Fibroblast of skin of left quadriceps (primary cell): ENCODE results near the gene ADD1.

Experiments
- DNase-seq, 2 experiments: peaks; one replicate each; pipeline ENCODE4 v3.0.0-alpha.2; 2013; ENCODE audit warnings: low read depth in 2 of 2

Gene ADD1

GRCh38 chr4:2834001-2834921 is 9.4 kb upstream of the ADD1 start:
- DNase-seq = no peak

- DNase-seq = no peak
These were observed 7.7 kb upstream of the ADD1 start for GRCh38 chr4:2835978-2836377.

DNA sequence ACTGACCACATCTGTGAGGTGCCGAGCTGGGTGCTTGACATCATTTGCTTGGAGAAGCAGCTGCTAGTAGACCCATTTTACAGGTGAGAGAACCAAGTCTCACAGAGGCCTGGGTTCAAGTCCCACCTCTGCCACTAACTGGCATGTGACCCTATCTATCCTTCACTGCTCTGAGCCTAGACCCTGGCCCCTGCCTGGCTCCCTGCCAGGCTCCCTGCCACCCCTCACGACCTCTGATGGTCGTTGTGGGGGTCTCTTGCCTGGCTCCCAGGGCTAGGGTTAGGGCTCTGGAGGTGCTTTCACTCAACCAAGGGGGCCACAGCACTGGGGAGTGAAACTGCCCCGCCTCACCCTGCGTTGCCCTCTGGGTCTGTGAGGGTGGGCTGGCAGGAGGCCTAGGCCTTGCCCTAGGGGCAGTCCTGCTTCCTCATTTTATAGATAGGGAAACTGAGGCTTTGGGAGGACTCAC is 7.2 kb upstream of the ADD1 start:
- no peak for DNase-seq

- DNase-seq = no peak
These were observed 6.3 kb upstream of the ADD1 start for GRCh38 chr4:2837110-2837903.

DNA sequence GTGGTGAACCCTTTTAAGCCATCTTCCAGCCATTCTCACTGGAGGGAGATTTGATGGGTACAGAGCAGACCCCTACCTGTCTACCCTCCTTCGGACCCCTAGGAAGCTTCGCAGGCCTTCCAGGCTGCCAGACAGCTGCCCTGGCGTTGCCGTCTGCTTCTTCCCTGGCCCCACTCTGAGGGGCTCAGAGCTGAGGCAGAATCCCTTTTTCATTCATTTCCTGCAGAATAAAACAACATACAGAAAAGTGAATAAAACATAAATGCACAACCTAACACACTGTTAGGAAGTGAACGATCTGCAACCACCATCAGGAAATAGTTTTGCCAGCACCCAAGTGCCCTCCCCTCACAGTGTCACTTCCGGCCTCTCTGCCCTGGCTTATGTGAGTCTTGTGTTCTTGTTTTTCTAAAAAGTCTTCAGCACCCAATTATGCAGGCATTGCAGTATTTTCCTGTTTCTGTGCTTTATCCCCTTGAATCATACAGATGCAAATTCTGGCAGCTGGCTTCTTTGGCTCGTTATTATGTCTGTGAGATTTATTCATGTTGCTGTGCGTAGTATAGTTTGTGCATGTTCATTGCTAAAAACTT is 5.6 kb upstream of the ADD1 start:
- DNase-seq = no peak

- DNase-seq = no peak
These were observed 4.6 kb upstream of the ADD1 start for GRCh38 chr4:2839060-2839459.

DNA sequence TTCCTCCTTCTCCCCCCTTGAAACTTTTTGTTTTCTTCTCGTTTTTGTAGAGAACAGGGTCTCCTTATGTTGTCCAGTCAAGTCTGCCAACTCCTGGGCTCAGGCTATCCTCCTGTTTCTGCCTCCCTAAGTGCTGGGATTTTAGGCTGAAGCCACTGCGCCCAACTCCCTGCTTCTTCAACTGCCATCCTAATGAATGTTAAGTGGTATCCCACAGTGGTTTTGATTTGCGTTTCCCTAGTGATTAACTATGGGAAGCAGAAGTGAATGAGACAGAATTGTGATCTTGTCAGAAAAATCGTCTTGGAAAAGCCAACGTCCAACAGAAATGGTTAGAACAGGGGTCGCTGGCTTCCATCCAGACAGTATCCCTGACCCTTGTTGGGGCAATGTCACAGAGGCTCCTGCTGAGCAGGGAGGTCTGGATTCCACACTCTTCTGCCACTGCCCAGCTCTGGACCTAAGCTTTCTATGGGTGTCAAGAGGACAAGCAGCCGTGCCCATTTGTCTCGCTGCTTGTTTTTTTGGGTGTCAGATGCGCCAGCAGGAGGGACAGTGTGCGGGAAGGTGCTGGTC is 869 bp upstream of the ADD1 start:
- no peak for DNase-seq

GRCh38 chr4:2843941-2844584 is 419 bp downstream of the ADD1 start:
- DNase-seq = no peak

GRCh38 chr4:2846172-2846571 is 2.5 kb downstream of the ADD1 start:
- no peak for DNase-seq

DNA sequence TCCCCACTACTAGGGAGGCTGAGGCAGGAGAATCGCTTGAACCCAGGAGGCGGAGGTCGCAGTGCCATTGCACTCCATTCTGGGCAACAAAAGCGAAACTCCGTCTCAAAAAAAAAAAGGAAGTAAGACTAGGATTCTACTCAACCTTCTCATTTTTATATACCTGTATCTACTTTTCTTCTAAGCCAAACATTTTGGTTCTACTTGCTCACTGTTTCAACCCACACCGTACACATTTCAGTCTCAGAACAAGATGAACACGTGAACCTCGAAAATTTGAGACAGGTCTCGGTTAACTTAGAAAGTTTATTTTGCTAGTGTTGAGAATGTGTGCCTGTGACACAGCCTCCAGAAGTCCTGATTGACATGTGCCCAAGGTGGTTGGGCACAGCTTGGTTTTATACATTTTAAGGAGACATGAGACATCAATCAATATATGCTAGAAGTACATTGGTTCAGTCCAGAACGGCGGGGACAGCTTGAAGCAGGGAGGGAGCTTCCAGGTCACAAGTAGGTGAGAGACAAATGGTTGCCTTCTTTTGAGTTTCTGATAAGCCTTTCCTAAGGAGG is 3.7 kb downstream of the ADD1 start:
- no peak for DNase-seq

GRCh38 chr4:2848449-2848848 is 4.8 kb downstream of the ADD1 start:
- DNase-seq = no peak

- no peak for DNase-seq
These were observed 5.9 kb downstream of the ADD1 start for GRCh38 chr4:2849267-2850152.

DNA sequence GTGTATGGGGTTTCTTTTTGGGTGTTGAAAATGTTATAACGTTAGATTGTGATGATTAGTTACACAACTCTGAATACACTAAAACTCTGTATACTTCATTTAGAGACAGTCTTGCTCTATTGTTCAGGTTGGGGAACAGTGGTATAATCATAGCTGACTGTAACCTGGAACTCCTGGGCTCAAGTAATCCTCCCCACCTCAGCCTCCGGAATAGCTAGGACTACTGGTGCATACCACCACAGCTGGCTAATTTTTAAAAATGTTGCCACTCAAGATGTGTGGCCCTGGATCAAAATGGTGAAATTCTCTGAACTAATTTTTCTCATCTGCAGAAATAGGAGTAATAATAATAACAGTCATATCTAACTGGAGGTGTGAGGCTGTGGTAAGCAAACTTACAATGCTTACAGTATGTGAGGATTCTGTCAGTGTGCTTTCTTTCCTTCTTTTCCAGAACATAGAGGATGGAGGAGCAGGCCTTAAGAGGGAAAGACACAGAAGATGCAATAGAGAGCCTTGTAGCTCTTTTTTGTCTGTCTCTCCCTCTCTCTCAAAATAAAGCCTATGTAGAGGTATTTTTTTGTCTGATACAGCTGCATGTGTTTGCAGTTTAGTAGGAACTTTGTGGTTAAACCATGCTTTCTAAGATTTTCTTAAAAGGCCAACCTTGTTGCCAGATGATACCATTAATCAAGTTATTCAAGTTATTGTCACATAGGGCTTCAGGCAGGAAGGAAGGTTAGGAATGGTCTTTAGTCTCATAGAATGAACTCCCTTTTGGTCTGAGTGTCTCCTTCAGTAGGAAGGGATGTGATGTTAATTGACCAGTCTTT is 7.5 kb downstream of the ADD1 start:
- no peak for DNase-seq

DNA sequence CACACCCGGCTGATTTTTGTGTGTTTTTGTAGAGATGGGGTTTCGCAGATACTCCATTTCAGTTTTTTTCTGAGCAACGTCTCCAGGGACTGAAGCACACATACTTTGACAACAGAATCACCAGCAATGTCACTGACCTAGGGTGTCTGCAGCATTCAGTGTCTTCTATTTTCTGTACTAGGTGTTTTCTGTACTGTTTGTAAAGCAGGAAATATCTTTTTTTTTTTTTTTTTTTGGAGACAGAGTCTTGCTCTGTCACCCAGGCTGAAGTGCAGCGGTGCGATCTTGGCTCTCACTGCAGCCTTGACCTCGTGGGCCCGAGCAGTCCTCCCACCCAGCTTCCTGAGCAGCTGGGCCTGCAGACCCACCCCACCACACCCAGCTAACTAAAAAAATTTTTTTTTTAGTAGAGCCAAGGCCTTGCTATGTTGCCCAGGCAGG is 8.9 kb downstream of the ADD1 start:
- no peak for DNase-seq

DNA sequence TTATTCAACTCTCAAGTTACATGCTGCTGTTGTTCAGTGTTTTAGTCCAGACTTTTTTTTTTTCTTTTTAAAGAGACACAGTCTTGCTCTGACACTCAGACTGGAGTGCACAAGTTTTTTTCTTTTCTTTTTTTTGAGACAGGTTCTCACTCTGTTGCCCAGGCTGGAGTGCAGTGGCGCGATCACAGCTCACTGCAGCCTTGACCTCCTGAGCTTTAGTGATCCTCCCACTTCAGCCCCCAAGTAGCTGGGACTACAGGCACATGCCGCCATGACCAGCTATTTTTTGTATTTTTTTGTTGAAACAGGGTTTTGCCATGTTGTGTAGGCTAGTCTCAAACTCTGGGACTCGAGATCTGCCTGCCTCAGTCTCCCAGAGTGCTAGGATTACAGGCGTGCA is 11.9 kb downstream of the ADD1 start:
- no peak for DNase-seq

- DNase-seq = no peak
These were observed 12.6 kb downstream of the ADD1 start for GRCh38 chr4:2856266-2856665.

- DNase-seq = no peak
These were observed 13.8 kb downstream of the ADD1 start for GRCh38 chr4:2857349-2857927.

DNA sequence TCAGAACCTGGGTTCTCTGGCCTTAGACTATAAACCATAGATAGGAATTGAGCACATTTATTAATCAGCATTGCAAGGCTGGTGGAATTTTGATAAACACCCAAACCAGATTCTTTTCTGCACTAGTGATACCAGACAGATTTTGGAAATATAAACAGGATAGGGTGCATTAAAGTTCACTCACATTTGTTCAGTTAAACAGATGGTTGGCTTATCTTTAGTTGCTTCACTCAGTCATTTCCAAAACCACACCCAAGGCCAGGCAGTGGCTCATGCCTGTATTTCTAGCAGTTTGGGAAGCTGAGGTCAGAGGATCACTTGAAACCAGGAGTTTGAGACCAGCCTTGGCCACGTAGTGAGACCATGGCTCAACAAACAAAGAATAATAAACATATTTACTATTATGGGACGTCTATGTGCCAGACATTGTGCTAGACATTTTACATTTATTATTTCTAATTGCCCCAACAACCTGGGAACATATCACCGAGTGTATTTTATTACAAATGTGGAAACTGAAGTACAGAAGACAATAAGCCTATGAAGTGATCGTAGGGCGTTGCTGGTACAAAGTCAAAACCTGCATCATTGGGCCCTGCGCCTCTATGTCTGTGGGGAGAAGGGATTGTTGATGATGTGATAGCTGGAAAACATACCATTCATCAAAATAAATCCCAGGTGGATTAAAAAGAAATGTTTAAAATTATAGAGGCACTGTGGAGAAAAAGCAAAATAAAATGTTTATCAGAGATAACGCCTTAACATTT is 15.0 kb downstream of the ADD1 start:
- no peak for DNase-seq
